HepG2 (cell line): ENCODE data around the gene EIF3L. TPM values are rescaled to one million over a fixed set of nuclear protein-coding genes. Genes with fewer than 3 reads are reported as not detected.
A peak's percentile ranks its signal among the peaks of the same experiment; 100 is the strongest.

Source experiments
- ATF6 ChIP-seq: sonication (generic); formaldehyde crosslinking; conservative IDR thresholded peaks from 2 replicates; pipeline ENCODE4 v1.4.0; 2020; ENCODE audit warnings: missing genetic modification reagents
- CEBPG ChIP-seq: IDR thresholded peaks from 2 replicates; pipeline ENCODE4 v1.6.1; 2016
- CREM ChIP-seq, 2 experiments: sonication (generic) in 1 of 2; formaldehyde crosslinking in 1 of 2; IDR thresholded peaks; 2 replicates each; pipeline versions ENCODE4 v1.4.0 to v1.6.1; 2016 to 2020; ENCODE audit warnings: antibody characterized with exemption in 1 of 2, mild to moderate bottlenecking in 1 of 2, missing genetic modification reagents in 1 of 2
- FUBP1 ChIP-seq: sonication (generic); formaldehyde crosslinking; IDR thresholded peaks from 2 replicates; pipeline ENCODE4 v1.5.1; 2020; ENCODE audit warnings: missing genetic modification reagents, mild to moderate bottlenecking, borderline replicate concordance
- HINFP ChIP-seq: sonication (generic); formaldehyde crosslinking; IDR thresholded peaks from 2 replicates; pipeline ENCODE4 v1.4.0; 2020; ENCODE audit warnings: low read depth, mild to moderate bottlenecking, missing genetic modification reagents
- LRRFIP1 ChIP-seq: sonication (generic); formaldehyde crosslinking; conservative IDR thresholded peaks from 2 replicates; pipeline ENCODE4 v1.4.0; 2020; ENCODE audit warnings: missing genetic modification reagents
- NR1H2 ChIP-seq: sonication (generic); formaldehyde crosslinking; IDR thresholded peaks from 2 replicates; pipeline ENCODE4 v1.8.1; 2022; ENCODE audit warnings: low read depth, missing genetic modification reagents, borderline replicate concordance
- PITX1 ChIP-seq: sonication (generic); formaldehyde crosslinking; IDR thresholded peaks from 2 replicates; pipeline ENCODE4 v1.5.1; 2020; ENCODE audit warnings: mild to moderate bottlenecking, missing genetic modification reagents
- ZBTB7A ChIP-seq: sonication (generic); formaldehyde crosslinking; IDR thresholded peaks from 2 replicates; pipeline ENCODE4 v1.8.0; 2022; ENCODE audit warnings: mild to moderate bottlenecking, missing genetic modification reagents
- ZFP82 ChIP-seq: sonication (generic); formaldehyde crosslinking; IDR thresholded peaks from 2 replicates; pipeline ENCODE4 v1.5.1; 2020; ENCODE audit warnings: mild to moderate bottlenecking, missing genetic modification reagents, borderline replicate concordance
- ZGPAT ChIP-seq: IDR thresholded peaks from 2 replicates; pipeline ENCODE4 v1.6.1; 2016; ENCODE audit warnings: mild to moderate bottlenecking
- ZNF143 ChIP-seq: sonication (generic); formaldehyde crosslinking; IDR thresholded peaks from 2 replicates; pipeline ENCODE4 v1.4.0; 2020; ENCODE audit warnings: missing genetic modification reagents
- ZNF687 ChIP-seq: sonication (generic); formaldehyde crosslinking; IDR thresholded peaks from 2 replicates; pipeline ENCODE4 v1.5.1; 2020; ENCODE audit warnings: mild to moderate bottlenecking, missing genetic modification reagents, moderate library complexity
- polyA plus RNA-seq, 8 experiments: library from polyadenylated mRNA; depleted of rRNA in 3 of 8; stranded (reverse) in 7 of 8; unstranded in 1 of 8; fragments of >200 nt; fragmentation: Illumina TruSeq in 4 of 8; extraction: Trizol in 4 of 8; gene quantifications; 2 replicates each; pipeline versions ENCODE4 v1.2.1 to v1.2.3, GENCODE V29; 2011 to 2016; ENCODE audit warnings: low read depth in 4 of 8, missing spikeins in 1 of 8, mixed read lengths in 1 of 8; ENCODE audit not compliant: insufficient read depth in 1 of 8
- total RNA-seq, 5 experiments: library from RNA; depleted of rRNA; stranded (reverse); fragments of >200 nt; fragmentation: Illumina TruSeq; extraction: Trizol; gene quantifications; 2 replicates each; pipeline ENCODE4 v1.2.3, GENCODE V29; 2016; ENCODE audit warnings: low read depth in 1 of 5

Gene EIF3L
- total and polyA plus RNA-seq, 2 of the 13 experiments (the other 11 are each of a cell fraction or from before 2014, with no cell fraction given), result 514 to 793 TPM

- TF ChIP-seq ATF6 (CRISPR knock-in tag), result no peak
- no peak for TF ChIP-seq LRRFIP1 (CRISPR knock-in tag)
- TF ChIP-seq ZFP82 (CRISPR knock-in tag), result no peak
- TF ChIP-seq CREM (IDR thresholded peaks at IDR 0.05), result no peak
- no peak for TF ChIP-seq CREM (CRISPR knock-in tag; IDR thresholded peaks at IDR 0.05)
- TF ChIP-seq CEBPG (CRISPR knock-in tag), result peak; percentile 74
- TF ChIP-seq PITX1 (CRISPR knock-in tag), result peak; percentile 80; the same call in 1 of the 2 replicates
- TF ChIP-seq NR1H2, result no peak
- peak; percentile 66; the same call in 1 of the 2 replicates for TF ChIP-seq ZGPAT (CRISPR knock-in tag)
- TF ChIP-seq HINFP (CRISPR knock-in tag), result no peak; the same call in none of the 2 replicates
- peak; percentile 81 for TF ChIP-seq ZNF687
- 0 out of 2 replicates have a peak, but pooled peaks have one; percentile 46 for TF ChIP-seq FUBP1 (CRISPR knock-in tag)
- TF ChIP-seq ZBTB7A (CRISPR knock-in tag), result peak; percentile 96
- TF ChIP-seq ZNF143 (CRISPR knock-in tag), result peak; percentile 90
These were observed 46.7 kb upstream of the EIF3L start (continued) for GRCh38 chr22:37802310-37803194.
